Activated CD4-positive, alpha-beta T cell treated with anti-CD3 and anti-CD28 coated beads for 36 hours (primary cell): ENCODE measurements around the gene CSTPP1. TPM values are rescaled to one million over a fixed set of nuclear protein-coding genes. Genes with fewer than 3 reads are reported as not detected.
"Not testable (repeated sequence)": the region's sequence is repeated elsewhere in the genome, so short reads cannot be mapped to it uniquely, and the experiment has no call there.

Experiments used
- ATAC-seq: fragments of 200-7000 bp; cut with Tn5 transposase; one replicate; pipeline ENCODE4 v1.10.0; 2021; ENCODE audit warnings: mild to moderate bottlenecking, moderate library complexity
- CTCF ChIA-PET: fragments of 350-600 bp; sonication (Branson Sonifier 250); formaldehyde crosslinking; loops from one replicate; lab custom pipeline; 2021; ENCODE audit warnings: antibody characterized with exemption; lab: Charles Lee
- POLR2A ChIA-PET: fragments of 350-600 bp; sonication (Branson Sonifier 250); formaldehyde crosslinking; loops from one replicate; lab custom pipeline; 2021; ENCODE audit warnings: antibody characterized with exemption, inconsistent platforms; lab: Charles Lee
- DNase-seq: peaks from one replicate; pipeline ENCODE4 v3.0.0-alpha.2; 2020
- H3K27ac Mint-ChIP-seq: one replicate; pipeline ENCODE4 v1.8.0; 2021; ENCODE audit warnings: mixed read lengths
- H3K27me3 Mint-ChIP-seq: one replicate; pipeline ENCODE4 v1.8.0; 2021; ENCODE audit warnings: mixed read lengths
- H3K36me3 Mint-ChIP-seq: one replicate; pipeline ENCODE4 v1.8.0; 2021; ENCODE audit warnings: low read depth, mixed read lengths
- H3K4me1 Mint-ChIP-seq: one replicate; pipeline ENCODE4 v1.8.0; 2021; ENCODE audit warnings: mixed read lengths
- H3K4me3 Mint-ChIP-seq: one replicate; pipeline ENCODE4 v1.8.0; 2021; ENCODE audit warnings: mild to moderate bottlenecking, moderate library complexity, mixed read lengths
- H3K9me3 Mint-ChIP-seq: one replicate; pipeline ENCODE4 v1.8.0; 2021; ENCODE audit warnings: low read depth, mixed read lengths
- intact Hi-C, 2 experiments: fragments of 100-400 bp; cut with DNase I in 1 of 2; cut with micrococcal nuclease in 1 of 2; formaldehyde crosslinking; loops; one replicate each; pipeline versions ENCODE4 v1.14.2 to v1.15.1; 2022 to 2024; cut with DNase I, micrococcal nuclease
- microRNA-seq: library from miRNA; unstranded; fragments of <30 nt; microRNA quantifications from one replicate; pipeline ENCODE4 v1.2.0, GENCODE V29; 2021; ENCODE audit warnings: borderline replicate concordance
- total RNA-seq, 2 experiments: library from RNA; stranded (reverse); gene quantifications; one replicate each; pipeline ENCODE4 v1.2.3, GENCODE V29; 2021

Gene CSTPP1
- total RNA-seq, 2 experiments from 2014 or later = 17.9 to 18.6 TPM

- CTCF ChIA-PET = interaction anchor here (1.2 kb wide), 1 partner anchor 54 kb away, joined by 5 read pairs; no protein-coding TSS in a partner anchor
- no peak overlapping the region for H3K27ac Mint-ChIP-seq
- no peak overlapping the region for H3K4me3 Mint-ChIP-seq
- no peaks in the 10 kb centered on the region for H3K4me1 Mint-ChIP-seq
- DNase-seq = no peak
- intact Hi-C loops = no loop called here
- POLR2A ChIA-PET = interaction anchor here (0.5 kb wide), 1 partner anchor 14 kb away, joined by 4 read pairs; no protein-coding TSS in a partner anchor
- no peak for ATAC-seq
- no peaks in the 10 kb centered on the region for H3K9me3 Mint-ChIP-seq
- H3K27me3 Mint-ChIP-seq = no peaks in the 10 kb centered on the region
- H3K36me3 Mint-ChIP-seq = no peaks in the 10 kb centered on the region
Measured at GRCh38 chr11:47207459-47207858, 270.9 kb downstream of the CSTPP1 start.

- H3K9me3 Mint-ChIP-seq, DNase-seq, POLR2A ChIA-PET, intact Hi-C loops, ATAC-seq, H3K36me3 Mint-ChIP-seq, H3K4me3 Mint-ChIP-seq, H3K27ac Mint-ChIP-seq, H3K4me1 Mint-ChIP-seq, H3K27me3 Mint-ChIP-seq: not testable (repeated sequence)
- CTCF ChIA-PET = interaction anchor here (1.2 kb wide), 1 partner anchor 55 kb away, joined by 5 read pairs; no protein-coding TSS in a partner anchor
Measured at GRCh38 chr11:47208008-47208552, 271.5 kb downstream of the CSTPP1 start.

GRCh38 chr11:47208628-47209027 lies 272.1 kb downstream of the CSTPP1 start:
- H3K36me3 Mint-ChIP-seq = no peaks in the 10 kb centered on the region
- no peak for DNase-seq
- H3K27me3 Mint-ChIP-seq = no peaks in the 10 kb centered on the region
- H3K4me1 Mint-ChIP-seq = peaks cover 2% of the 10 kb centered on the region
- ATAC-seq = no peak
- H3K9me3 Mint-ChIP-seq = no peaks in the 10 kb centered on the region
- no peak overlapping the region for H3K4me3 Mint-ChIP-seq
- H3K27ac Mint-ChIP-seq = no peak overlapping the region
- CTCF ChIA-PET = interaction anchor here (0.6 to 0.8 kb wide), 2 partner anchors 11 to 56 kb away, joined by 3 read pairs; no protein-coding TSS in a partner anchor
- POLR2A ChIA-PET = no interaction called here
- intact Hi-C loops = no loop called here

Small RNAs within 50 kb of the gene (microRNA-seq; reads per million reads assigned to microRNA genes)
- not detected for gene MIR6745

Other genes with a start within 250 kb of the CSTPP1 start
- 10 to 100 TPM; 40.2 to 50.0 TPM for gene ARHGAP1, start 236.1 kb upstream of the CSTPP1 start, total RNA-seq
- gene ZNF408, start 235.7 kb upstream of the CSTPP1 start, total RNA-seq = 1 to 10 TPM; 8.8 to 9.0 TPM
- not detected for gene F2, start 217.5 kb upstream of the CSTPP1 start, total RNA-seq
- gene CKAP5, start 90.5 kb upstream of the CSTPP1 start, total RNA-seq = 100 to 1,000 TPM; 166 to 183 TPM
- gene LRP4, start 18.2 kb upstream of the CSTPP1 start, total RNA-seq = under 1 TPM; 0.02 to 0.18 TPM
- gene ARFGAP2, start 240.1 kb downstream of the CSTPP1 start, total RNA-seq = 10 to 100 TPM; 74.9 to 76.5 TPM
- gene PACSIN3, start 249.7 kb downstream of the CSTPP1 start, total RNA-seq = 1 to 10 TPM; 4.1 to 5.9 TPM